Tibial nerve (tissue), 4 donors: ENCODE results near the gene VOPP1. TPM values are rescaled to one million over a fixed set of nuclear protein-coding genes. Genes with fewer than 3 reads are reported as not detected.

ENCODE experiments used
- DNase-seq, 2 donors: peaks; one replicate each; pipeline ENCODE4 v3.0.0-alpha.2; 2019; ENCODE audit warnings: low spot score in 2 of 2
- H3K27ac ChIP-seq, 4 donors: fragments of 200-600 bp; sonication (generic) in 3 of 4; one replicate each; pipeline ENCODE4 v1.5.1; 2017 to 2019; ENCODE audit warnings: mild to moderate bottlenecking in 1 of 4
- H3K27me3 ChIP-seq, 2 donors: fragments of 200-600 bp; sonication (generic) in 1 of 2; one replicate each; pipeline versions ENCODE4 v1.5.1 to v1.6.0; 2017 to 2019
- H3K36me3 ChIP-seq, 3 donors: fragments of 200-600 bp; sonication (generic); one replicate each; pipeline ENCODE4 v1.5.1; 2018 to 2019
- H3K4me1 ChIP-seq, 4 donors: fragments of 200-600 bp; sonication (generic) in 3 of 4; one replicate each; pipeline ENCODE4 v1.5.1; 2017 to 2019
- H3K4me3 ChIP-seq, 4 donors: fragments of 200-600 bp; sonication (generic) in 3 of 4; one replicate each; pipeline ENCODE4 v1.5.1; 2017 to 2019; ENCODE audit warnings: mild to moderate bottlenecking in 1 of 4, moderate library complexity in 1 of 4
- H3K9me3 ChIP-seq, 4 donors: fragments of 200-600 bp; sonication (generic) in 3 of 4; one replicate each; pipeline ENCODE4 v1.5.1; 2017 to 2019
- EP300 ChIP-seq, 2 donors: sonication (generic); formaldehyde crosslinking; IDR thresholded peaks; one replicate each; pipeline ENCODE4 v1.6.1; 2017; ENCODE audit warnings: antibody characterized with exemption in 2 of 2, mild to moderate bottlenecking in 1 of 2
- POLR2A ChIP-seq, 2 donors: fragments of 450-650 bp; IDR thresholded peaks; one replicate each; pipeline ENCODE4 v1.6.1; 2017; ENCODE audit warnings: antibody characterized with exemption in 2 of 2, mild to moderate bottlenecking in 2 of 2, moderate library complexity in 2 of 2
- WGBS, 2 donors: methylation state at CpG; one replicate each; pipeline ENCODE4 v1.1.5; 2018; 5-methylcytosine and 5-hydroxymethylcytosine counted together
- total RNA-seq, 4 donors: library from RNA; depleted of rRNA; stranded (reverse); fragments of >200 nt; gene quantifications; one replicate each; pipeline ENCODE4 v1.1.0, GENCODE V29; 2016
- TF ChIP-seq, protein P1 (sequence below), 5 experiments: fragments of 200-600 bp in 3 of 5; fragments of 450-650 bp in 2 of 5; sonication (generic) in 3 of 5; IDR thresholded peaks; one replicate each; pipeline ENCODE4 v1.5.1; 2016 to 2019; ENCODE audit warnings: antibody characterized with exemption in 5 of 5, mild to moderate bottlenecking in 3 of 5, moderate library complexity in 2 of 5

VOPP1 gene
- total RNA-seq, 4 donors from 2014 or later: 49.2 to 58.5 (median 54.8) TPM

DNA sequence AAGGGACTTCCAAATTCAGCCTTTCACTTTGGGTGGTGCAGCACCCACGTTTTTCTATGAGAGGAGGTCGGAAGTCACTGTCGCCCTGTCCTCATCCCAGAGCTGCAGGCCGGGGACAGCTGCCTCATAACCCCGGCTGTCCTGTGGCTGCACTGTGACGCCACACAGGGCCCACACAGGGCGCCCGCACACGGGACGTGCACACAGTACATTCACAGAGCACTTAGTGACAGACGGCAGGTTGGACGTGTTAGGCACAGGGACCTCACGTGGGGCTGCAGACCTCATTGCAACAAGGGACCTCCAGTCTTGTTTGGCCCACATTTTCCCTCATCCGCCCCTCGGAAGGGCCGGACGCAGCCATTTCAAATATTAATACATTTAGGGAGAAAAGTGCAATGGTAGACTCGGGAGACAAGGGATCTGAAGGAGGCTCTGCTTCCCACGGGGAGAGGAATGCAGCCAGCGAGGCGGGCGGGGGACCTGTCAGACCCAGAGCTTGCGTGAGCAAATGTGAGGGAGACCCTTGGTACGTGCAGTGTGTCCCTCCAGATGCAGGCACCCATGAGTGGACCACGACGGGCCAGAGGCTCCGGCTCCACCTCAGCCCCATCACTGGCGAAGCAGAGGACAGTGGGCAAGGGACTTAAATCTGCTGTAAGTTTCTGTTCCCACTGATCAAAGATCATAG is 86.7 kb downstream of the VOPP1 start:
- H3K36me3 ChIP-seq: peaks cover 0 to 67% (median 0%) of the 10 kb centered on the region in 3 donors

DNA sequence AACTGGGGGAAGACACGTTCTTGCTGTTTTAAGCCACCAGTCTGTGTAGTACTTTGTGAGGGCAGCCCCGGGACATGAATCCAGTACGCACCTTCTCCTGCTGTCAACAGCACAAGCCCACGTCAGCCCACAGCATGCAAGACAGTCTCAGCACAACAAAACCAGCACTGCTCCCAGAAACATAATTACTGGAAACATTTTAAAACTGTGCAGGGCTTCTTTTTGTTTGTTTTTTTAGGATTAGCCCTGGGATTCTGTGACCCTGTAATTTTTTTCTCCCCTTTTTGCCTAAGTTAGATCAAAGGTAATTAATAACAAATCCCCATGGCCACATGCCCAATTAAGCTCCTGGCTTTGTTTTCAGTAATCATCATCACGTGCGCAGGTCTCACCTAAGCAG is 87.5 kb downstream of the VOPP1 start:
- no peak overlapping the region for H3K4me3 ChIP-seq
- peaks cover 0 to 6% (median 0%) of the 10 kb centered on the region in 4 donors for H3K4me1 ChIP-seq
- no peaks in the 10 kb centered on the region for H3K27me3 ChIP-seq
- peaks cover 0 to 59% (median 0%) of the 10 kb centered on the region in 3 donors for H3K36me3 ChIP-seq
- H3K27ac ChIP-seq: peak overlapping the region in 2 of 4 donors; percentile 54 to 61
- DNase-seq: no peak
- no peaks in the 10 kb centered on the region for H3K9me3 ChIP-seq
- 67 to 72% methylated on average over 6 of the region's 6 CpGs for WGBS, 2 donors
- no peak for TF ChIP-seq POLR2A (IDR thresholded peaks at IDR 0.05)
- TF ChIP-seq EP300 (IDR thresholded peaks at IDR 0.05): no peak
- TF ChIP-seq, protein P1, sequence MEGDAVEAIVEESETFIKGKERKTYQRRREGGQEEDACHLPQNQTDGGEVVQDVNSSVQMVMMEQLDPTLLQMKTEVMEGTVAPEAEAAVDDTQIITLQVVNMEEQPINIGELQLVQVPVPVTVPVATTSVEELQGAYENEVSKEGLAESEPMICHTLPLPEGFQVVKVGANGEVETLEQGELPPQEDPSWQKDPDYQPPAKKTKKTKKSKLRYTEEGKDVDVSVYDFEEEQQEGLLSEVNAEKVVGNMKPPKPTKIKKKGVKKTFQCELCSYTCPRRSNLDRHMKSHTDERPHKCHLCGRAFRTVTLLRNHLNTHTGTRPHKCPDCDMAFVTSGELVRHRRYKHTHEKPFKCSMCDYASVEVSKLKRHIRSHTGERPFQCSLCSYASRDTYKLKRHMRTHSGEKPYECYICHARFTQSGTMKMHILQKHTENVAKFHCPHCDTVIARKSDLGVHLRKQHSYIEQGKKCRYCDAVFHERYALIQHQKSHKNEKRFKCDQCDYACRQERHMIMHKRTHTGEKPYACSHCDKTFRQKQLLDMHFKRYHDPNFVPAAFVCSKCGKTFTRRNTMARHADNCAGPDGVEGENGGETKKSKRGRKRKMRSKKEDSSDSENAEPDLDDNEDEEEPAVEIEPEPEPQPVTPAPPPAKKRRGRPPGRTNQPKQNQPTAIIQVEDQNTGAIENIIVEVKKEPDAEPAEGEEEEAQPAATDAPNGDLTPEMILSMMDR (IDR thresholded peaks at IDR 0.05): no peak

More for the DNA sequence above, 86.7 kb downstream of the VOPP1 start:
- DNase-seq: no peak
- no peaks in the 10 kb centered on the region for H3K27me3 ChIP-seq
- H3K9me3 ChIP-seq: no peaks in the 10 kb centered on the region
- 66 to 78% methylated on average over 28 of the region's 28 CpGs for WGBS, 2 donors
- H3K4me3 ChIP-seq: no peak overlapping the region
- no peak for TF ChIP-seq EP300 (IDR thresholded peaks at IDR 0.05)
- TF ChIP-seq, protein P1 (IDR thresholded peaks at IDR 0.05): no peak
- no peak for TF ChIP-seq POLR2A (IDR thresholded peaks at IDR 0.05)
- H3K27ac ChIP-seq: peak overlapping the region in 2 of 4 donors; percentile 54 to 67
- H3K4me1 ChIP-seq: peaks cover 0 to 6% (median 0%) of the 10 kb centered on the region in 4 donors

DNA sequence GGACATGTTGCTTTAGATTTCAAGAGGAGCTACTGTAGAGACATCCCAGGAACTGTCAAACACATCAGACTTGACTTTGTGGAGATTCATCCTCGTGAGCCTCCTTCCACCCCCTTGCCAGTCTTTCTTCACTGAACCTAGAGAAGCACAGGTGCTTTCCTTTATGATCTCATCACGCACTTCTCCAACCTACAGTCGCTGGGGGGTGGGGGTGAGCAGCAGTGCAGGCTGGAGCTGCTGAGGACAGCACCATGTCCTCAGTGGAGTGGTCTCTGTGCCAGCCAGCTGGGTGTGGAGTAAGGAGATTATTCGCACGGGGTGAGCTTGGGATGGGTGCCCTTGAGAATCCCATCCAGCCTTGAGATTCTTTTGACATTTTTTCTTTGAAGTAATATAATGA is 88.1 kb downstream of the VOPP1 start:
- WGBS, 2 donors: 85 to 88% methylated on average over 5 of the region's 5 CpGs
- Histone ChIP-seq H3K4me3 (no peak overlapping the region), H3K27me3 (no peaks in the 10 kb centered on the region), H3K4me1 (peaks cover 0 to 6% (median 0%) of the 10 kb centered on the region in 4 donors), H3K27ac (peak overlapping the region in 1 of 4 donors; percentile 54), H3K36me3 (peaks cover 0 to 53% (median 0%) of the 10 kb centered on the region in 3 donors), H3K9me3 (no peaks in the 10 kb centered on the region)
- TF ChIP-seq POLR2A (IDR thresholded peaks at IDR 0.05): no peak
- TF ChIP-seq, protein P1 (IDR thresholded peaks at IDR 0.05): no peak
- TF ChIP-seq EP300 (IDR thresholded peaks at IDR 0.05): no peak
- DNase-seq: no peak

DNA sequence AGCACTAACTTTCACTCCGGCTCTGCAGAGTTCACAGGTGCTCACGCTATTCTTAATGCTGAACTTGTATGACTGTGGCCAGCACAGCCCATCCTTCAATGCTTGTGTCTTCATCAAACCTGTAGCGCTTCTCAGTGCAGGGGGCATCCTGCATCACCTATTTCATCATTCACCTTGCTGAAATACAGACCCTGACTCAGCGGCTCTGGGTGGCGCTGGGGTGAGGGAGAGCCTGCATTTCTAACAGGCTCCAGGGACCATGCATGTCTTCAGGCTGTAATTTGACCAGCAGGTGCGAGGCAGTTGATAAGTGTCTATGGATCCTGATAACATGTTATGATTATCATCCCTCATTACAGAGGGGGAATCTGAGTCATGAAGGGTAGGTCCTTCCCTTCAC is 89.3 kb downstream of the VOPP1 start:
- no peak for DNase-seq
- 94 to 99% methylated on average over 6 of the region's 6 CpGs for WGBS, 2 donors
- Histone ChIP-seq H3K36me3 (peaks cover 0 to 41% (median 0%) of the 10 kb centered on the region in 3 donors), H3K4me1 (peaks cover 0 to 13% (median 0%) of the 10 kb centered on the region in 4 donors), H3K9me3 (no peaks in the 10 kb centered on the region), H3K27ac (no peak overlapping the region), H3K4me3 (no peak overlapping the region), H3K27me3 (no peaks in the 10 kb centered on the region)
- TF ChIP-seq, protein P1 (IDR thresholded peaks at IDR 0.05): no peak
- no peak for TF ChIP-seq EP300 (IDR thresholded peaks at IDR 0.05)
- TF ChIP-seq POLR2A (IDR thresholded peaks at IDR 0.05): no peak

DNA sequence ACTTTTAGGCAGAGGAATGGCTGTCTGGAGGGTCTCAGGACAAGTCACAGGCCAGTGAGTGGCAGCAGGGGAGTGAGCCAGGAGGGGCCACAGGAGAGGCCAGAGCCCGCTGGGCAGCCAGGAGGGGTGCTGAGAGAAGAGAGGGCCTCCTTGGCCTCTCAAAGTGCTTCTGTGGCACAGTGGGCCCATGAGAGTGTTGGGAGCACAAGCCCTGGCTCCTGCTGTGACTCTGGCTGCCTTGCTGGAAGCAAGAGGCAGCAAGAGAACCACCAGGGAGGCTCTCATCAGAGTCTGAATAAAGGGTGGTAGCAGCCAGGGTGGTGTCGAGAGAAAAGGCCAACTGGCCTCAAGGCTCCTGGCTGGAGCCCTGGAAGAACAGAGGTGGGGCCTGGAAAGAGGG is 91.1 kb downstream of the VOPP1 start:
- Histone ChIP-seq H3K4me1 (peaks cover 0 to 13% (median 0%) of the 10 kb centered on the region in 4 donors), H3K27me3 (no peaks in the 10 kb centered on the region), H3K9me3 (no peaks in the 10 kb centered on the region), H3K4me3 (no peak overlapping the region), H3K36me3 (peaks cover 0 to 34% (median 0%) of the 10 kb centered on the region in 3 donors), H3K27ac (no peak overlapping the region)
- no peak for DNase-seq
- TF ChIP-seq POLR2A (IDR thresholded peaks at IDR 0.05): no peak
- TF ChIP-seq EP300 (IDR thresholded peaks at IDR 0.05): no peak
- 71 to 80% methylated on average over 2 of the region's 2 CpGs for WGBS, 2 donors
